Endothelial cell of umbilical vein (primary cell): ENCODE results near the gene TAS2R10. TPM values are rescaled to one million over a fixed set of nuclear protein-coding genes. Genes with fewer than 3 reads are reported as not detected.

Source experiments
- BruUV-seq: library from RNA; stranded (reverse); fragments of 400-500 nt; replicated peaks from 2 replicates; lab custom pipeline; 2021; lab: Mats Ljungman, UMichigan
- CTCF ChIA-PET: fragments of 300-600, 350-600 bp; sonication (Branson Sonifier 250); formaldehyde crosslinking; loops from one replicate; lab custom pipeline; 2021; ENCODE audit warnings: antibody characterized with exemption, inconsistent platforms; lab: Charles Lee
- POLR2A ChIA-PET: fragments of 300-600, 350-600 bp; sonication (Branson Sonifier 250); formaldehyde crosslinking; loops from one replicate; lab custom pipeline; 2021; ENCODE audit warnings: antibody characterized with exemption, inconsistent platforms; lab: Charles Lee
- DNase-seq: peaks from one replicate; pipeline ENCODE4 v3.0.0-alpha.2; 2011; ENCODE audit warnings: low read depth, low spot score
- FAIRE-seq: peaks from 2 replicates; lab custom pipeline; 2011; peaks lifted over from hg19 to GRCh38; lab: Jason Lieb, UNC
- H2AFZ ChIP-seq: 2 replicates; pipeline ENCODE4 v1.6.0; 2012; ENCODE audit warnings: low read depth, low read length, control low read depth, inconsistent platforms
- H3K27ac ChIP-seq: 2 replicates; pipeline ENCODE4 v1.5.1; 2011; ENCODE audit warnings: low read depth, mild to moderate bottlenecking, control low read depth, low read length, moderate library complexity; ENCODE audit not compliant: insufficient read depth
- H3K27me3 ChIP-seq, 2 experiments: 2 replicates each; pipeline versions ENCODE4 v1.6.0 to v1.6.1; 2011; ENCODE audit warnings: low read length in 2 of 2, mixed read lengths in 1 of 2; ENCODE audit not compliant: control insufficient read depth in 2 of 2, insufficient read depth in 2 of 2
- H3K36me3 ChIP-seq, 2 experiments: 2 replicates in 1 of 2; 3 replicates in 1 of 2; pipeline ENCODE4 v1.5.1; 2011; ENCODE audit warnings: low read length in 2 of 2, mild to moderate bottlenecking in 1 of 2, moderate library complexity in 1 of 2; ENCODE audit not compliant: control insufficient read depth in 2 of 2, insufficient read depth in 2 of 2; ENCODE audit errors: extremely low read depth in 1 of 2
- H3K4me1 ChIP-seq: 3 replicates; pipeline ENCODE4 v1.5.1; 2011; ENCODE audit warnings: mild to moderate bottlenecking, low read length; ENCODE audit not compliant: control insufficient read depth, insufficient read depth; ENCODE audit errors: extremely low read depth
- H3K4me2 ChIP-seq: 2 replicates; pipeline ENCODE4 v1.6.1; 2011; ENCODE audit warnings: low read length, control low read depth, mixed read lengths; ENCODE audit not compliant: insufficient read depth
- H3K4me3 ChIP-seq, 3 experiments: fragments of 200-600 bp in 1 of 3; sonication (generic), shearing (Covaris generic) in 1 of 3; replicated peaks in 1 of 3; 2 replicates each; pipeline ENCODE4 v1.5.1; 2011 to 2016; ENCODE audit warnings: control low read depth in 3 of 3, low read length in 3 of 3, mild to moderate bottlenecking in 2 of 3, inconsistent platforms in 1 of 3, low read depth in 1 of 3, moderate library complexity in 1 of 3; ENCODE audit not compliant: insufficient read depth in 1 of 3
- H3K79me2 ChIP-seq: 2 replicates; pipeline ENCODE4 v1.6.0; 2012; ENCODE audit warnings: low read length, inconsistent platforms; ENCODE audit not compliant: control insufficient read depth, insufficient read depth
- H3K9ac ChIP-seq: replicated peaks from 2 replicates; pipeline ENCODE3; 2011; ENCODE audit warnings: low read length, control low read depth; ENCODE audit not compliant: insufficient read depth; ENCODE audit errors: extremely low read depth
- H3K9me1 ChIP-seq: replicated peaks from 3 replicates; pipeline ENCODE4 v1.6.0; 2011; ENCODE audit warnings: mild to moderate bottlenecking, low read length; ENCODE audit not compliant: control insufficient read depth, insufficient read depth; ENCODE audit errors: extremely low read depth
- H3K9me3 ChIP-seq: replicated peaks from 2 replicates; pipeline ENCODE4 v1.5.1; 2012; ENCODE audit warnings: low read length, inconsistent platforms; ENCODE audit not compliant: control insufficient read depth, insufficient read depth
- H4K20me1 ChIP-seq: replicated peaks from 2 replicates; pipeline ENCODE3; 2011; ENCODE audit warnings: mild to moderate bottlenecking, low read length; ENCODE audit not compliant: control insufficient read depth, insufficient read depth; ENCODE audit errors: extremely low read depth
- EZH2 ChIP-seq: IDR thresholded peaks from 2 replicates; pipeline ENCODE4 v1.6.1; 2012; ENCODE audit warnings: borderline replicate concordance, low read depth, mild to moderate bottlenecking, moderate library complexity, low read length, inconsistent platforms; ENCODE audit not compliant: severe bottlenecking
- FOS ChIP-seq: IDR thresholded peaks from 2 replicates; pipeline ENCODE4 v1.6.1; 2011; ENCODE audit warnings: mild to moderate bottlenecking, low read length, moderate library complexity, borderline replicate concordance; ENCODE audit not compliant: insufficient read depth
- GATA2 ChIP-seq: IDR thresholded peaks from 2 replicates; pipeline ENCODE4 v1.7.0; 2011; ENCODE audit warnings: low read depth, mild to moderate bottlenecking, moderate library complexity, mixed read lengths, low read length; ENCODE audit not compliant: insufficient read length, insufficient read depth
- JUN ChIP-seq: IDR thresholded peaks from 2 replicates; pipeline ENCODE4 v1.6.1; 2011; ENCODE audit warnings: borderline replicate concordance, low read depth; ENCODE audit not compliant: insufficient read length, insufficient read depth
- MYC ChIP-seq: IDR thresholded peaks from one replicate; pipeline ENCODE4 v1.6.1; 2011; ENCODE audit warnings: mild to moderate bottlenecking, low read depth, low read length
- POLR2A ChIP-seq: IDR thresholded peaks from 2 replicates; pipeline ENCODE4 v1.6.1; 2012; ENCODE audit warnings: low read depth, mild to moderate bottlenecking, control low read depth, low read length
- POLR2AphosphoS5 ChIP-seq: IDR thresholded peaks from 2 replicates; pipeline ENCODE4 v1.6.1; 2012; ENCODE audit warnings: low read depth, mild to moderate bottlenecking, control low read depth, low read length, moderate library complexity; ENCODE audit not compliant: insufficient read depth
- dilution Hi-C: fragments of 300-500 bp; cut with MboI; formaldehyde crosslinking; loops from one replicate; pipeline ENCODE4 v1.15.0; 2019; ENCODE audit warnings: low sequenced_read_pairs; ENCODE audit not compliant: extremely low pct_ligation_motif_present
- intact Hi-C: fragments of 100-400 bp; cut with micrococcal nuclease; formaldehyde crosslinking; loops from one replicate; pipeline ENCODE4 v1.10.0; 2022
- polyA plus RNA-seq, 4 experiments: library from polyadenylated mRNA; depleted of rRNA in 3 of 4; stranded (reverse) in 3 of 4; unstranded in 1 of 4; fragments of >200 nt; gene quantifications; 2 replicates each; pipeline versions ENCODE4 v1.2.1 to v1.2.3, GENCODE V29; 2011 to 2012; ENCODE audit warnings: missing spikeins in 1 of 4
- total RNA-seq: library from RNA; stranded (reverse); gene quantifications from 2 replicates; pipeline ENCODE4 v1.2.3, GENCODE V29; 2021
- TF ChIP-seq, protein P1 (sequence below), 2 donors: IDR thresholded peaks; 1 replicate in 1 of 2; 2 replicates in 1 of 2; pipeline ENCODE4 v1.5.1; 2011; ENCODE audit warnings: low read length in 2 of 2, mild to moderate bottlenecking in 2 of 2, moderate library complexity in 2 of 2, control low read depth in 1 of 2, inconsistent platforms in 1 of 2, low read depth in 1 of 2; ENCODE audit not compliant: insufficient read depth in 1 of 2; ENCODE audit errors: extremely low read depth in 1 of 2
- TF ChIP-seq, protein P2 (sequence below): IDR thresholded peaks from 2 replicates; pipeline ENCODE4 v1.6.1; 2011; ENCODE audit not compliant: insufficient read depth, insufficient read length

Gene TAS2R10
- total and polyA plus RNA-seq, 2 donors (not counting 3 experiments of a cell fraction or from before 2014, with no cell fraction given) = 0.22 to 0.66 TPM

DNA sequence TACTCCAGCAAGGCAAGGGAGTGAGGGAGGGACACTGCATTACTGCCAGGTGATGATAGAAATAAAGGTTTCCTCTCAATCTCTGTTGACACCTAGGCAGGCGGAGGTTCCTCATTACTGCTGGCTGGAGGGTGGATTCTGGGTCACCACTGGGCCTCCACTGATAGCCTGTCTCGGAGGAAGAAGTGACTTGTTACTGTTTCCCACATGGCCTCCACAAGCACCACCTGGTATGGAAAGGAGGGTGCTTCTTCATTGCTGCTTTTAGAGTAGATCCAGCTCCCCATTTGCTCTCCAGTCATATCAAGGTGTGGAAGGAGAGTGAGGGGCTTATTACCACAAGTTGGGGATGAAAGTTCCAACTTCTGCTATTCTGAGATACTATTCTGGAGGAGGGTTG is 16.7 kb upstream of the TAS2R10 start:
- BruUV-seq = no TSS peak
- FAIRE-seq = no peak

GRCh38 chr12:10838461-10838860 is 12.3 kb upstream of the TAS2R10 start:
- intact Hi-C loops = no loop called here
- FAIRE-seq (no peak), DNase-seq (no peak)
- TF ChIP-seq EZH2 (no peak), FOS (no peak), GATA2 (no peak), POLR2AphosphoS5 (no peak), POLR2A (no peak), JUN (no peak), MYC (no peak)
- TF ChIP-seq, protein P1, sequence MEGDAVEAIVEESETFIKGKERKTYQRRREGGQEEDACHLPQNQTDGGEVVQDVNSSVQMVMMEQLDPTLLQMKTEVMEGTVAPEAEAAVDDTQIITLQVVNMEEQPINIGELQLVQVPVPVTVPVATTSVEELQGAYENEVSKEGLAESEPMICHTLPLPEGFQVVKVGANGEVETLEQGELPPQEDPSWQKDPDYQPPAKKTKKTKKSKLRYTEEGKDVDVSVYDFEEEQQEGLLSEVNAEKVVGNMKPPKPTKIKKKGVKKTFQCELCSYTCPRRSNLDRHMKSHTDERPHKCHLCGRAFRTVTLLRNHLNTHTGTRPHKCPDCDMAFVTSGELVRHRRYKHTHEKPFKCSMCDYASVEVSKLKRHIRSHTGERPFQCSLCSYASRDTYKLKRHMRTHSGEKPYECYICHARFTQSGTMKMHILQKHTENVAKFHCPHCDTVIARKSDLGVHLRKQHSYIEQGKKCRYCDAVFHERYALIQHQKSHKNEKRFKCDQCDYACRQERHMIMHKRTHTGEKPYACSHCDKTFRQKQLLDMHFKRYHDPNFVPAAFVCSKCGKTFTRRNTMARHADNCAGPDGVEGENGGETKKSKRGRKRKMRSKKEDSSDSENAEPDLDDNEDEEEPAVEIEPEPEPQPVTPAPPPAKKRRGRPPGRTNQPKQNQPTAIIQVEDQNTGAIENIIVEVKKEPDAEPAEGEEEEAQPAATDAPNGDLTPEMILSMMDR (IDR thresholded peaks at IDR 0.05; ENCODE audit: extremely low read depth in 1 of 2, insufficient read depth in 1 of 2, low read depth in 1 of 2, low read length in 2 of 2) = no peak
- TF ChIP-seq, protein P2, sequence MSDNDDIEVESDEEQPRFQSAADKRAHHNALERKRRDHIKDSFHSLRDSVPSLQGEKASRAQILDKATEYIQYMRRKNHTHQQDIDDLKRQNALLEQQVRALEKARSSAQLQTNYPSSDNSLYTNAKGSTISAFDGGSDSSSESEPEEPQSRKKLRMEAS = no peak
- POLR2A ChIA-PET = no interaction called here
- H3K79me2 ChIP-seq = no peaks in the 10 kb centered on the region
- H3K9me3 ChIP-seq = no peaks in the 10 kb centered on the region
- no peaks in the 10 kb centered on the region for H3K27me3 ChIP-seq
- CTCF ChIA-PET = no interaction called here
- H4K20me1 ChIP-seq = no peaks in the 10 kb centered on the region
- no peak overlapping the region for H3K4me3 ChIP-seq
- no TSS peak for BruUV-seq
- H3K4me1 ChIP-seq = no peaks in the 10 kb centered on the region
- no peak overlapping the region for H3K27ac ChIP-seq
- no peaks in the 10 kb centered on the region for H3K9me1 ChIP-seq
- H3K9ac ChIP-seq = no peak overlapping the region
- dilution Hi-C loops = no loop called here
- H3K4me2 ChIP-seq = no peak overlapping the region
- no peaks in the 10 kb centered on the region for H3K36me3 ChIP-seq
- H2AFZ ChIP-seq = no peak overlapping the region

More for the DNA sequence above, 16.7 kb upstream of the TAS2R10 start:
- DNase-seq = no peak
- Histone ChIP-seq H3K9me1 (no peaks in the 10 kb centered on the region), H3K9me3 (no peaks in the 10 kb centered on the region), H3K36me3 (no peaks in the 10 kb centered on the region), H3K9ac (no peak overlapping the region), H3K79me2 (no peaks in the 10 kb centered on the region), H3K4me1 (no peaks in the 10 kb centered on the region), H3K27me3 (no peaks in the 10 kb centered on the region), H3K27ac (no peak overlapping the region), H3K4me3 (no peak overlapping the region), H3K4me2 (no peak overlapping the region), H2AFZ (no peak overlapping the region), H4K20me1 (no peaks in the 10 kb centered on the region)
- ChIA-PET CTCF (no interaction called here), POLR2A (no interaction called here)
- TF ChIP-seq FOS (no peak), JUN (no peak), GATA2 (no peak)
- TF ChIP-seq, protein P1 (IDR thresholded peaks at IDR 0.05; ENCODE audit: extremely low read depth in 1 of 2, insufficient read depth in 1 of 2, low read depth in 1 of 2, low read length in 2 of 2) = no peak
- dilution Hi-C loops = no loop called here
- intact Hi-C loops = no loop called here
